ENCODE results near the gene FAM53C.
"Not testable (repeated sequence)": the region's sequence is repeated elsewhere in the genome, so short reads cannot be mapped to it uniquely, and the experiment has no call there.

Gene FAM53C

GRCh38 chr5:138337685-138338410, at the start of gene FAM53C:
Gene FAM53C, plus strand, starts transcription at chr5:138338266. Its CDS starts 3,070 bp downstream, at chr5:138341336.
- in situ Hi-C loops (cut with MboI; ENCODE audit: low sequenced_read_pairs), result no loop called here

- in situ Hi-C loops (cut with MboI; ENCODE audit: low sequenced_read_pairs), result no loop called here
These were observed 48.8 kb upstream of the FAM53C start for GRCh38 chr5:138289296-138289695.

- in situ Hi-C loops (cut with MboI; ENCODE audit: low sequenced_read_pairs), result no loop called here
These were observed 34.7 kb upstream of the FAM53C start for GRCh38 chr5:138303372-138303771.

- in situ Hi-C loops (cut with MboI; ENCODE audit: low sequenced_read_pairs), result no loop called here
These were observed 32.3 kb upstream of the FAM53C start for GRCh38 chr5:138305797-138306196.

GRCh38 chr5:138315751-138316278, 22.3 kb upstream of the FAM53C start:
- in situ Hi-C loops (cut with MboI; ENCODE audit: low sequenced_read_pairs), result no loop called here

GRCh38 chr5:138316355-138316754, 21.7 kb upstream of the FAM53C start:
- in situ Hi-C loops (cut with MboI; ENCODE audit: low sequenced_read_pairs), result no loop called here

- in situ Hi-C loops (cut with MboI; ENCODE audit: low sequenced_read_pairs), result not testable (repeated sequence)
These were observed 19.9 kb upstream of the FAM53C start for GRCh38 chr5:138318211-138318610.

- in situ Hi-C loops (cut with MboI; ENCODE audit: low sequenced_read_pairs), result no loop called here
These were observed 7.1 kb upstream of the FAM53C start for GRCh38 chr5:138330813-138331448.

- in situ Hi-C loops (cut with MboI; ENCODE audit: low sequenced_read_pairs), result no loop called here
These were observed 6.4 kb upstream of the FAM53C start, which contains the start of gene CDC25C for GRCh38 chr5:138331449-138332368. Gene CDC25C, minus strand, starts transcription at chr5:138331804. Its CDS starts 624 bp downstream, at chr5:138331180.

GRCh38 chr5:138334867-138335447, 3.1 kb upstream of the FAM53C start:
- in situ Hi-C loops (cut with MboI; ENCODE audit: low sequenced_read_pairs), result no loop called here

- in situ Hi-C loops (cut with MboI; ENCODE audit: low sequenced_read_pairs), result no loop called here
These were observed 948 bp upstream of the FAM53C start for GRCh38 chr5:138336952-138337684.

GRCh38 chr5:138338411-138339090, 485 bp downstream of the FAM53C start:
- in situ Hi-C loops (cut with MboI; ENCODE audit: low sequenced_read_pairs), result no loop called here

GRCh38 chr5:138339091-138339456, 1.0 kb downstream of the FAM53C start:
- in situ Hi-C loops (cut with MboI; ENCODE audit: low sequenced_read_pairs), result no loop called here

GRCh38 chr5:138339464-138339863, 1.4 kb downstream of the FAM53C start:
- in situ Hi-C loops (cut with MboI; ENCODE audit: low sequenced_read_pairs), result no loop called here

- in situ Hi-C loops (cut with MboI; ENCODE audit: low sequenced_read_pairs), result no loop called here
These were observed 1.9 kb downstream of the FAM53C start for GRCh38 chr5:138340008-138340407.

GRCh38 chr5:138344887-138345622, 7.0 kb downstream of the FAM53C start:
- in situ Hi-C loops (cut with MboI; ENCODE audit: low sequenced_read_pairs), result no loop called here

- in situ Hi-C loops (cut with MboI; ENCODE audit: low sequenced_read_pairs), result no loop called here
These were observed 8.8 kb downstream of the FAM53C start for GRCh38 chr5:138346889-138347288.

- in situ Hi-C loops (cut with MboI; ENCODE audit: low sequenced_read_pairs), result no loop called here
These were observed 11.9 kb downstream of the FAM53C start for GRCh38 chr5:138349852-138350562.

Data from HL-60/S4 treated with retinoic acid at 250 ng/mL for 4 days and 3 days (cell line).